Endothelial cell of umbilical vein (primary cell): ENCODE measurements around the gene TRMT6. TPM values are rescaled to one million over a fixed set of nuclear protein-coding genes. Genes with fewer than 3 reads are reported as not detected.

Experiments used
- BruUV-seq: library from RNA; stranded (reverse); fragments of 400-500 nt; replicated peaks from 2 replicates; lab custom pipeline; 2021; lab: Mats Ljungman, UMichigan
- CTCF ChIA-PET: fragments of 300-600, 350-600 bp; sonication (Branson Sonifier 250); formaldehyde crosslinking; loops from one replicate; lab custom pipeline; 2021; ENCODE audit warnings: antibody characterized with exemption, inconsistent platforms; lab: Charles Lee
- POLR2A ChIA-PET: fragments of 300-600, 350-600 bp; sonication (Branson Sonifier 250); formaldehyde crosslinking; loops from one replicate; lab custom pipeline; 2021; ENCODE audit warnings: antibody characterized with exemption, inconsistent platforms; lab: Charles Lee
- DNase-seq: peaks from one replicate; pipeline ENCODE4 v3.0.0-alpha.2; 2011; ENCODE audit warnings: low read depth, low spot score
- FAIRE-seq: peaks from 2 replicates; lab custom pipeline; 2011; peaks lifted over from hg19 to GRCh38; lab: Jason Lieb, UNC
- H2AFZ ChIP-seq: 2 replicates; pipeline ENCODE4 v1.6.0; 2012; ENCODE audit warnings: low read depth, low read length, control low read depth, inconsistent platforms
- H3K27ac ChIP-seq: 2 replicates; pipeline ENCODE4 v1.5.1; 2011; ENCODE audit warnings: low read depth, mild to moderate bottlenecking, control low read depth, low read length, moderate library complexity; ENCODE audit not compliant: insufficient read depth
- H3K27me3 ChIP-seq, 2 experiments: 2 replicates each; pipeline versions ENCODE4 v1.6.0 to v1.6.1; 2011; ENCODE audit warnings: low read length in 2 of 2, mixed read lengths in 1 of 2; ENCODE audit not compliant: control insufficient read depth in 2 of 2, insufficient read depth in 2 of 2
- H3K36me3 ChIP-seq, 2 experiments: 2 replicates in 1 of 2; 3 replicates in 1 of 2; pipeline ENCODE4 v1.5.1; 2011; ENCODE audit warnings: low read length in 2 of 2, mild to moderate bottlenecking in 1 of 2, moderate library complexity in 1 of 2; ENCODE audit not compliant: control insufficient read depth in 2 of 2, insufficient read depth in 2 of 2; ENCODE audit errors: extremely low read depth in 1 of 2
- H3K4me1 ChIP-seq: 3 replicates; pipeline ENCODE4 v1.5.1; 2011; ENCODE audit warnings: mild to moderate bottlenecking, low read length; ENCODE audit not compliant: control insufficient read depth, insufficient read depth; ENCODE audit errors: extremely low read depth
- H3K4me2 ChIP-seq: 2 replicates; pipeline ENCODE4 v1.6.1; 2011; ENCODE audit warnings: low read length, control low read depth, mixed read lengths; ENCODE audit not compliant: insufficient read depth
- H3K4me3 ChIP-seq, 3 experiments: fragments of 200-600 bp in 1 of 3; sonication (generic), shearing (Covaris generic) in 1 of 3; replicated peaks in 1 of 3; 2 replicates each; pipeline ENCODE4 v1.5.1; 2011 to 2016; ENCODE audit warnings: control low read depth in 3 of 3, low read length in 3 of 3, mild to moderate bottlenecking in 2 of 3, inconsistent platforms in 1 of 3, low read depth in 1 of 3, moderate library complexity in 1 of 3; ENCODE audit not compliant: insufficient read depth in 1 of 3
- H3K79me2 ChIP-seq: 2 replicates; pipeline ENCODE4 v1.6.0; 2012; ENCODE audit warnings: low read length, inconsistent platforms; ENCODE audit not compliant: control insufficient read depth, insufficient read depth
- H3K9ac ChIP-seq: replicated peaks from 2 replicates; pipeline ENCODE3; 2011; ENCODE audit warnings: low read length, control low read depth; ENCODE audit not compliant: insufficient read depth; ENCODE audit errors: extremely low read depth
- H3K9me1 ChIP-seq: replicated peaks from 3 replicates; pipeline ENCODE4 v1.6.0; 2011; ENCODE audit warnings: mild to moderate bottlenecking, low read length; ENCODE audit not compliant: control insufficient read depth, insufficient read depth; ENCODE audit errors: extremely low read depth
- H3K9me3 ChIP-seq: replicated peaks from 2 replicates; pipeline ENCODE4 v1.5.1; 2012; ENCODE audit warnings: low read length, inconsistent platforms; ENCODE audit not compliant: control insufficient read depth, insufficient read depth
- H4K20me1 ChIP-seq: replicated peaks from 2 replicates; pipeline ENCODE3; 2011; ENCODE audit warnings: mild to moderate bottlenecking, low read length; ENCODE audit not compliant: control insufficient read depth, insufficient read depth; ENCODE audit errors: extremely low read depth
- EZH2 ChIP-seq: IDR thresholded peaks from 2 replicates; pipeline ENCODE4 v1.6.1; 2012; ENCODE audit warnings: borderline replicate concordance, low read depth, mild to moderate bottlenecking, moderate library complexity, low read length, inconsistent platforms; ENCODE audit not compliant: severe bottlenecking
- FOS ChIP-seq: IDR thresholded peaks from 2 replicates; pipeline ENCODE4 v1.6.1; 2011; ENCODE audit warnings: mild to moderate bottlenecking, low read length, moderate library complexity, borderline replicate concordance; ENCODE audit not compliant: insufficient read depth
- POLR2A ChIP-seq: IDR thresholded peaks from 2 replicates; pipeline ENCODE4 v1.6.1; 2012; ENCODE audit warnings: low read depth, mild to moderate bottlenecking, control low read depth, low read length
- POLR2AphosphoS5 ChIP-seq: IDR thresholded peaks from 2 replicates; pipeline ENCODE4 v1.6.1; 2012; ENCODE audit warnings: low read depth, mild to moderate bottlenecking, control low read depth, low read length, moderate library complexity; ENCODE audit not compliant: insufficient read depth
- dilution Hi-C: fragments of 300-500 bp; cut with MboI; formaldehyde crosslinking; loops from one replicate; pipeline ENCODE4 v1.15.0; 2019; ENCODE audit warnings: low sequenced_read_pairs; ENCODE audit not compliant: extremely low pct_ligation_motif_present
- intact Hi-C: fragments of 100-400 bp; cut with micrococcal nuclease; formaldehyde crosslinking; loops from one replicate; pipeline ENCODE4 v1.10.0; 2022
- polyA plus RNA-seq, 4 experiments: library from polyadenylated mRNA; depleted of rRNA in 3 of 4; stranded (reverse) in 3 of 4; unstranded in 1 of 4; fragments of >200 nt; gene quantifications; 2 replicates each; pipeline versions ENCODE4 v1.2.1 to v1.2.3, GENCODE V29; 2011 to 2012; ENCODE audit warnings: missing spikeins in 1 of 4
- total RNA-seq: library from RNA; stranded (reverse); gene quantifications from 2 replicates; pipeline ENCODE4 v1.2.3, GENCODE V29; 2021
- TF ChIP-seq, protein P1 (sequence below): IDR thresholded peaks from 2 replicates; pipeline ENCODE4 v1.6.1; 2011; ENCODE audit not compliant: insufficient read depth, insufficient read length
- TF ChIP-seq, protein P2 (sequence below), 2 donors: IDR thresholded peaks; 1 replicate in 1 of 2; 2 replicates in 1 of 2; pipeline ENCODE4 v1.5.1; 2011; ENCODE audit warnings: low read length in 2 of 2, mild to moderate bottlenecking in 2 of 2, moderate library complexity in 2 of 2, control low read depth in 1 of 2, inconsistent platforms in 1 of 2, low read depth in 1 of 2; ENCODE audit not compliant: insufficient read depth in 1 of 2; ENCODE audit errors: extremely low read depth in 1 of 2

Gene TRMT6
- total and polyA plus RNA-seq, 2 donors (not counting 3 experiments of a cell fraction or from before 2014, with no cell fraction given) = 4.1 to 12.0 TPM

DNA sequence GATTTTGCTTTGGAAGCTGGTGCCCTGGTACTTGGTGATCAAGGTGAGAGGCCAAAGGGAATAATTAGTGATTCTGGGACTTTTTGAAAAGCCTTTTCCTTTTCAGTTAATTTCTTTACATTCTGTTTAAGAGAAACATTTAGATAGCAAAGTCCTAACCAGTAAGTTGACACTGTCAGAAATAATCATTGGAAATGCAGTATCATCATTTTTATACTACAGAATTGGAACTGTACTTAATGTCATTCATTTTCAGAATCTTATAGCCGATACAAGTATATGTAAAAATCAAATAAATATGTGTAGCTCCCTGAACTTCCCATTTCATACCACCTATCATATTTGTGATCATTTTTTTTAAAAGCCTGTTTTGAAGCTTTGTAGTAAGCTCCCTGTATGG is 27.6 kb upstream of the TRMT6 start:
- no peak overlapping the region for H3K9ac ChIP-seq
- CTCF ChIA-PET = interaction anchor here (2.1 kb wide), 1 partner anchor 449 kb away, joined by 5 read pairs; no protein-coding TSS in a partner anchor
- no TSS peak for BruUV-seq
- no peaks in the 10 kb centered on the region for H3K27me3 ChIP-seq
- intact Hi-C loops (no loop called here), dilution Hi-C loops (no loop called here)
- no peak overlapping the region for H2AFZ ChIP-seq
- no peaks in the 10 kb centered on the region for H3K79me2 ChIP-seq
- no peak overlapping the region for H3K4me2 ChIP-seq
- H3K4me1 ChIP-seq = no peaks in the 10 kb centered on the region
- H4K20me1 ChIP-seq = no peaks in the 10 kb centered on the region
- no peaks in the 10 kb centered on the region for H3K9me3 ChIP-seq
- TF ChIP-seq, protein P1, sequence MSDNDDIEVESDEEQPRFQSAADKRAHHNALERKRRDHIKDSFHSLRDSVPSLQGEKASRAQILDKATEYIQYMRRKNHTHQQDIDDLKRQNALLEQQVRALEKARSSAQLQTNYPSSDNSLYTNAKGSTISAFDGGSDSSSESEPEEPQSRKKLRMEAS = no peak
- TF ChIP-seq EZH2 = no peak
- TF ChIP-seq, protein P2, sequence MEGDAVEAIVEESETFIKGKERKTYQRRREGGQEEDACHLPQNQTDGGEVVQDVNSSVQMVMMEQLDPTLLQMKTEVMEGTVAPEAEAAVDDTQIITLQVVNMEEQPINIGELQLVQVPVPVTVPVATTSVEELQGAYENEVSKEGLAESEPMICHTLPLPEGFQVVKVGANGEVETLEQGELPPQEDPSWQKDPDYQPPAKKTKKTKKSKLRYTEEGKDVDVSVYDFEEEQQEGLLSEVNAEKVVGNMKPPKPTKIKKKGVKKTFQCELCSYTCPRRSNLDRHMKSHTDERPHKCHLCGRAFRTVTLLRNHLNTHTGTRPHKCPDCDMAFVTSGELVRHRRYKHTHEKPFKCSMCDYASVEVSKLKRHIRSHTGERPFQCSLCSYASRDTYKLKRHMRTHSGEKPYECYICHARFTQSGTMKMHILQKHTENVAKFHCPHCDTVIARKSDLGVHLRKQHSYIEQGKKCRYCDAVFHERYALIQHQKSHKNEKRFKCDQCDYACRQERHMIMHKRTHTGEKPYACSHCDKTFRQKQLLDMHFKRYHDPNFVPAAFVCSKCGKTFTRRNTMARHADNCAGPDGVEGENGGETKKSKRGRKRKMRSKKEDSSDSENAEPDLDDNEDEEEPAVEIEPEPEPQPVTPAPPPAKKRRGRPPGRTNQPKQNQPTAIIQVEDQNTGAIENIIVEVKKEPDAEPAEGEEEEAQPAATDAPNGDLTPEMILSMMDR (IDR thresholded peaks at IDR 0.05; ENCODE audit: extremely low read depth in 1 of 2, insufficient read depth in 1 of 2, low read depth in 1 of 2, low read length in 2 of 2) = no peak
- no peak for TF ChIP-seq FOS
- no peak for TF ChIP-seq POLR2AphosphoS5
- TF ChIP-seq POLR2A = no peak
- POLR2A ChIA-PET = no interaction called here
- FAIRE-seq (no peak), DNase-seq (no peak)
- peaks cover 0 to 2% of the 10 kb centered on the region in 2 experiments for H3K36me3 ChIP-seq
- no peak overlapping the region for H3K4me3 ChIP-seq
- H3K9me1 ChIP-seq = no peaks in the 10 kb centered on the region
- H3K27ac ChIP-seq = no peak overlapping the region
